NK-92 treated with Interleukin-12 subunit alpha and Interleukin-12 subunit beta, amount 100 ng/mL, for 24 hours (cell line): ENCODE data around the gene ARF6.
"Not testable (repeated sequence)": the region's sequence is repeated elsewhere in the genome, so short reads cannot be mapped to it uniquely, and the experiment has no call there.

Experiments
- DNase-seq: peaks from one replicate; lab custom pipeline; 2025; lab: John Stamatoyannopoulos, UW

The ARF6 gene

DNA sequence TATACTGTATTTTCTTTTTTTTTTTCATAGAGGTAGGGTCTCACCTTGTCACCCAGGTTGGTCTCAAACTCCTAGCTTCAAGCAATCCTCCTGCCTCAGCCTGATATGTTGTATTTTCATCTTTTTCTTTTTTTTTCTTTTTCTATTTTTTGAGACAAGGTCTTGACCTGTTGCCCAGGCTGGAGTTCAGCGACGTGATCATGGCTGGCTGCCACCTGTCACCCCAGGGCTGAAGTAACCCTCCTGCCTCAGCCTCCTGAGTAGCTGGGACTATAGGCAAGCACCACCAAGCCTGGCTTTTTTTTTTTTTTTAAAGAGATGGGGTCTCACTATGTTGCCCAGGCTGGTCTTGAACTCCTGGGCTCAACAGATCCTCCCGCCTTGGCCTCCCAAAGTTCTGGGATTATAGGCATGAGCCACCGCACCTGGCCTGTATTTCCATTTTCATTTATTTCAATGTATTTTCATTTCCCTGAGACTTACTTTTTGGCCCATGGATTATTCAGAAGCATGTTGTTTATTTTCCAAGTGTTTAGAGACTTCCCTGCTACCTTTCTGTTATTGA, 16.2 kb upstream of the ARF6 start:
- DNase-seq = no peak

GRCh38 chr14:49879646-49880204, 13.2 kb upstream of the ARF6 start:
- peak; percentile 24 for DNase-seq

DNA sequence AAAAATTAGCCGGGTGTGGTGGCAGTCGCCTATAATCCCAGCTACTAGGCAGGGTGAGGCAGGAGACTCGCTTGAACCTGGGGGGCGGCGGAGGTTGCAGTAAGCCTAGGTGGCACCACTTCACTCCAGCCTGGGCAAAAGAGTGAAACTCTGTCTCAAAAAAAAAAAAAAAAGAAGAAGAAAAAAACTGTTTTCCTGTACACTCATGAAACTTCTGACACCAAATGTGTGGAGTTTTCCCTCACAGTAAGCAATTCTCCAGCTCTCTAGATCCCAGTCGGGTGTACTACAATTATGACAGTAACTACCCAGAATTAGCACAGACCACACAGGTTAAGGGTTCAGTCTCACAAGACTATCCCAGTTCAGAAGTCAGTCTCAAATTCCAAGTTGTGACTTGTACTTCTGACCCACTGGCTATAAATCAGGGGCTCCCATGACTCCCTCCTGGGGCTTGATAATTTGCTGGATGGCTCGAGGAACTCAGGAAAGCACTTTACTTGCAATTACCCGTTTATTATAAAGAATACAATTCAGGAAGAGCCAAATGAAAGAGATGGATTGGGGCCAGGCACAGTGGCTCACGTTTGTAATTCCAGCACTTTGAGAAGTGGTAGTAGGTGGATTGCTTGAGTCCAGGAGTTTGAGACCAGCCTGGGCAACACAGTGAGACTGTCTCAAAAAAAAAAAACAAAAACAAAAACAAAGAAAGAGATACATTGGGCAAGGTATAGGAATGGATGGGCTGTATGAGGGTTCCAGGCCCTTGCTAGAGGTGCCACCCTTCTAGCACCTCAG, 12.4 kb upstream of the ARF6 start:
- no peak for DNase-seq

DNA sequence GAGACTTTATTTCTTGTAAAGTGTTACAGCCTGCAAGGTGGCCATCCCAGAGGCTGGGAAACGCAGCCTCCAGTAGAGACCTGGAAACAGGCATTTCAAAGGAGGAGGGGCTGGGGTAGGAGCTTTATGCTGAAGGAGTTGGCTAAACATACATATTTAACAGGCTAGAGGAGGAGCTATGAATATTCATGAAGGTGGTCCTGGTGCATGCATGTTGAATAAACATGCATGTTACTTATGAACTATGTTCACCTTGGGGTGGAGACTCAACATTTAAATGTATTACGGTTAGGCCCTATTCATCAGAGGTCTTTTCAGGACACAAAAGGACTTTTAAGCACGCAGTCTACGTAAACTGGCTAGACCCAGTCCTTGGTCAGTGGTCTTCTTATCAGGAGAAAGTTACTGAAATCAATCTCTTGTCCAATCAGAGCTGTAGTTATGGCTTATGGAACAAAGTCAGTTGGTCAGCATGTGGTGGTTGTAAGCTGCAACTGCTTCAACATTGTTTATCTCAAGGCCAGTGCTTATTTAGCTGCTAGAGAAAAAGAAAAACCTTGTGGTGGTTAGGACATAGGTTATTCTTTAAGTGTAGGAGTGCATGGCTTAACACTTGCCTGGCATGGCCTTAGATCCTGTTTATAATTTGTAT, 11.4 kb upstream of the ARF6 start:
- no peak for DNase-seq

- no peak for DNase-seq
Observed at GRCh38 chr14:49882826-49883694, 9.8 kb upstream of the ARF6 start.

DNA sequence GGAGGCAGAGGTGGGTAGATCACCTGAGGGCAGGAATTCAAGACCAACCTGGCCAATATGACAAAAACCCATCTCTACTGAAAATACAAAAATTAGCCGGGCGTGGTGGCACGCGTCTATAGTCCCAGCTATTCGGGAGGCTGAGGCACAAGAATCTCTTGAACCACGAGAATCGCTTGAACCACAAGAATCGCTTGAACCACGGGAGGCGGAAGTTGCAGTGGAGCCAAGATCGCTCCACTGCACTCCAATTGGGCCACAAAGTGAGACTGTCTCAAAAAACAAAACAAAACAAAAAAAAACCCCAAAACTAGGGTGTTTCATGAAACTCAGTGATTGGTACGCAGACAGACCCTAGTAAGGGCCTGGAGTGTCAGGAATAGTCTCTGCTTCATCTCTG, 6.4 kb upstream of the ARF6 start:
- DNase-seq = no peak

DNA sequence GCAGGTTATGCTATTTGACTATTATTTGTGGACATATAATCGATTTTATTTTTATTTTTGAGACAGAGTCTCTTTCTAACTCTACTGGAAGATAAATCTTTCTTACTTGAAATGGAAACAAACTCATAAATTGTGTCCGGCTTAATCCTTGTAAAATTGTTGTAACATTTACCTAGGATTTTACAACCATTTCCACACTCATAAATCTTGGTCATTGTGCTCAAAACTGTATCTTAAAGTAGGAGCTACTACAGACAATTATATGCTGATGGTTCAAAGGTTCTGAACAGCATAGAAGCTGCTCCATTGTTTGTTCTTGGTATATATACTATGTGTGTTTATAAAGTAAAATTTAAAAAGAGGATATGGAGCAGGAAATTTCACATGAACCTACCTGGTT, 4.6 kb upstream of the ARF6 start:
- DNase-seq = no peak

- no peak for DNase-seq
Observed at GRCh38 chr14:49892301-49892635, 614 bp upstream of the ARF6 start.

GRCh38 chr14:49893309-49894213, 679 bp downstream of the ARF6 start:
- DNase-seq = peak; percentile 77

- not testable (repeated sequence) for DNase-seq
Observed at GRCh38 chr14:49894214-49895107, 1.6 kb downstream of the ARF6 start.

DNA sequence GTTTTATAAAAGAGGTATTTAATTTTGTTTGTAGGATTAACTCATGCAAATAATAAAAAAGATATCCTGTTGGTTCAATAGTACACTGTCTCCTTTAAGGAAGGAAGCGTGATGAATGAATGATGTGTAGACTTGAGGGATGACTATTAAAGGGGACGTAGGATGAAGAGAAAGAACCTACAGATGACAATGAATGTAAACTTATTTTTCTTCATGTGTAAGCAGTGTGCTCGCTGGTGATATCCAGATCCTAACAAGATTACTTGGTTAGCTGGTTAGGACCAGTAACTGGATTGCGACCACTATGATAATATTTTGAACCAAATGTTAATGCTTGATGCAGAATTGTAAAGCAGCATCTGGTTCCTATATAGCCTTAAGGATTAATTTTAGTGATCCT, 2.6 kb downstream of the ARF6 start:
- no peak for DNase-seq

DNA sequence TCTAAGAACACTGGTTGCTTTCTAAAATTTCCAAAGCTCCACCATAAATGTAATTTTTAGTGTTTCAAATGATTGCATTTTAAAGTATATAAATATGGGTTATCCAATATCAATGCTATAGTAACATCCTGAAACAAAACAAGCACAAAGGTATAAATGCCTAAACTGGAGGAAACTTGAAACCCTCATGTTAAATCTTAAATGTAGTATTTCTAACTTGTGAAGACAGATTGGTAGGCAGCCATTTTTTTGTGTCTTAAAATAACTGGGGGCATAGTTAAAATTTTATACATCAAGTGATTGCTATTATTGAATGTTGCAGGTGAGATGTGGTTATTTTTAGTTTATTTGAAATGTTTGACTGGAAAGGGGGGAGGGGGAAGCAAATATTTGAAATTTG, 3.4 kb downstream of the ARF6 start:
- not testable (repeated sequence) for DNase-seq

GRCh38 chr14:49896966-49897365, 4.1 kb downstream of the ARF6 start:
- DNase-seq = no peak

GRCh38 chr14:49897414-49897813, 4.5 kb downstream of the ARF6 start:
- no peak for DNase-seq

DNA sequence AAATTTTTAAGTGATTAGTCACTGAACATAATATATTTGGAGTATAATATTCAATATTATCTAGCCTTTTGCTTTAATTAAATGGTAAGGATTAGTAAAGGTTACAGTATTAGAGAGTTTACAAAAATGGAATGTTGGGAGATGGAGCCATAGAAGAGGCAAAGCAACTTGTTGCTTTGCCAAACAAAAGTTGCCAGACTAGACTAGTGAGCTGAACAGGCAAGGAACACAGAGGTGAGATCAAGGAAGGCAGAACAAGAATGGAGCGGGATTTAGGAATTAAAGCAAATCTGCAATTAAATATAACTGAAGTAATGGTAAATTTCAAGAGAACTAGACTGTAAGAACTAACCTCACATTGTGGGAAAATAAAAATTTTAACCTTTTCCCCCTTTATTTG, 5.1 kb downstream of the ARF6 start:
- no peak for DNase-seq

GRCh38 chr14:49898485-49898884, 5.6 kb downstream of the ARF6 start:
- DNase-seq = no peak

DNA sequence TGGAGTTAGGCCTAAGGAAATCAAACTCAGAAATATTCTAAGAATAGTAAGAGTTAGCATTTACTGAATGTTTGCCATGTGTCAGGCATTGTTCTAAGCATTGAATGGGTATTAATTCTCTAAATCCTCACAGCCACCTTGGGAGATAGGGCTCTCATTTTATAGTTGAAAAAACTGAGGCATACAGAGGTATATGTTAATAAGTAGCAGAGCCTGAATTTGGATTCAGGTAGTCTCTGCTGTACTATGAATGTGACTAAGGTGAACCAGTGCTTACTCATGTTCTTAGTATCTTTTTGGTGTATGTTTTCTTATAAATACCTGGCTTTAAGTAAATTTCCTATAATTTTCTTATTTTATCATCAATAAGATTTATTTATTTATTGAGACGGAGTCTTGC, 8.1 kb downstream of the ARF6 start:
- DNase-seq = no peak

GRCh38 chr14:49902679-49903246, 9.9 kb downstream of the ARF6 start:
- DNase-seq = not testable (repeated sequence)

GRCh38 chr14:49904270-49904669, 11.4 kb downstream of the ARF6 start:
- DNase-seq = no peak

GRCh38 chr14:49905989-49906388, 13.1 kb downstream of the ARF6 start:
- DNase-seq = no peak
